Endothelial cell of umbilical vein (primary cell): ENCODE data around the gene L1CAM. TPM values are rescaled to one million over a fixed set of nuclear protein-coding genes. Genes with fewer than 3 reads are reported as not detected.

Source experiments
- BruUV-seq: library from RNA; stranded (reverse); fragments of 400-500 nt; replicated peaks from 2 replicates; lab custom pipeline; 2021; lab: Mats Ljungman, UMichigan
- CTCF ChIA-PET: fragments of 300-600, 350-600 bp; sonication (Branson Sonifier 250); formaldehyde crosslinking; loops from one replicate; lab custom pipeline; 2021; ENCODE audit warnings: antibody characterized with exemption, inconsistent platforms; lab: Charles Lee
- POLR2A ChIA-PET: fragments of 300-600, 350-600 bp; sonication (Branson Sonifier 250); formaldehyde crosslinking; loops from one replicate; lab custom pipeline; 2021; ENCODE audit warnings: antibody characterized with exemption, inconsistent platforms; lab: Charles Lee
- DNase-seq: peaks from one replicate; pipeline ENCODE4 v3.0.0-alpha.2; 2011; ENCODE audit warnings: low read depth, low spot score
- FAIRE-seq: peaks from 2 replicates; lab custom pipeline; 2011; peaks lifted over from hg19 to GRCh38; lab: Jason Lieb, UNC
- H2AFZ ChIP-seq: 2 replicates; pipeline ENCODE4 v1.6.0; 2012; ENCODE audit warnings: low read depth, low read length, control low read depth, inconsistent platforms
- H3K27ac ChIP-seq: 2 replicates; pipeline ENCODE4 v1.5.1; 2011; ENCODE audit warnings: low read depth, mild to moderate bottlenecking, control low read depth, low read length, moderate library complexity; ENCODE audit not compliant: insufficient read depth
- H3K27me3 ChIP-seq, 2 experiments: 2 replicates each; pipeline versions ENCODE4 v1.6.0 to v1.6.1; 2011; ENCODE audit warnings: low read length in 2 of 2, mixed read lengths in 1 of 2; ENCODE audit not compliant: control insufficient read depth in 2 of 2, insufficient read depth in 2 of 2
- H3K36me3 ChIP-seq, 2 experiments: 2 replicates in 1 of 2; 3 replicates in 1 of 2; pipeline ENCODE4 v1.5.1; 2011; ENCODE audit warnings: low read length in 2 of 2, mild to moderate bottlenecking in 1 of 2, moderate library complexity in 1 of 2; ENCODE audit not compliant: control insufficient read depth in 2 of 2, insufficient read depth in 2 of 2; ENCODE audit errors: extremely low read depth in 1 of 2
- H3K4me1 ChIP-seq: 3 replicates; pipeline ENCODE4 v1.5.1; 2011; ENCODE audit warnings: mild to moderate bottlenecking, low read length; ENCODE audit not compliant: control insufficient read depth, insufficient read depth; ENCODE audit errors: extremely low read depth
- H3K4me2 ChIP-seq: 2 replicates; pipeline ENCODE4 v1.6.1; 2011; ENCODE audit warnings: low read length, control low read depth, mixed read lengths; ENCODE audit not compliant: insufficient read depth
- H3K4me3 ChIP-seq, 3 experiments: fragments of 200-600 bp in 1 of 3; sonication (generic), shearing (Covaris generic) in 1 of 3; replicated peaks in 1 of 3; 2 replicates each; pipeline ENCODE4 v1.5.1; 2011 to 2016; ENCODE audit warnings: control low read depth in 3 of 3, low read length in 3 of 3, mild to moderate bottlenecking in 2 of 3, inconsistent platforms in 1 of 3, low read depth in 1 of 3, moderate library complexity in 1 of 3; ENCODE audit not compliant: insufficient read depth in 1 of 3
- H3K79me2 ChIP-seq: 2 replicates; pipeline ENCODE4 v1.6.0; 2012; ENCODE audit warnings: low read length, inconsistent platforms; ENCODE audit not compliant: control insufficient read depth, insufficient read depth
- H3K9ac ChIP-seq: replicated peaks from 2 replicates; pipeline ENCODE3; 2011; ENCODE audit warnings: low read length, control low read depth; ENCODE audit not compliant: insufficient read depth; ENCODE audit errors: extremely low read depth
- H3K9me1 ChIP-seq: replicated peaks from 3 replicates; pipeline ENCODE4 v1.6.0; 2011; ENCODE audit warnings: mild to moderate bottlenecking, low read length; ENCODE audit not compliant: control insufficient read depth, insufficient read depth; ENCODE audit errors: extremely low read depth
- H3K9me3 ChIP-seq: replicated peaks from 2 replicates; pipeline ENCODE4 v1.5.1; 2012; ENCODE audit warnings: low read length, inconsistent platforms; ENCODE audit not compliant: control insufficient read depth, insufficient read depth
- H4K20me1 ChIP-seq: replicated peaks from 2 replicates; pipeline ENCODE3; 2011; ENCODE audit warnings: mild to moderate bottlenecking, low read length; ENCODE audit not compliant: control insufficient read depth, insufficient read depth; ENCODE audit errors: extremely low read depth
- EZH2 ChIP-seq: IDR thresholded peaks from 2 replicates; pipeline ENCODE4 v1.6.1; 2012; ENCODE audit warnings: borderline replicate concordance, low read depth, mild to moderate bottlenecking, moderate library complexity, low read length, inconsistent platforms; ENCODE audit not compliant: severe bottlenecking
- FOS ChIP-seq: IDR thresholded peaks from 2 replicates; pipeline ENCODE4 v1.6.1; 2011; ENCODE audit warnings: mild to moderate bottlenecking, low read length, moderate library complexity, borderline replicate concordance; ENCODE audit not compliant: insufficient read depth
- GATA2 ChIP-seq: IDR thresholded peaks from 2 replicates; pipeline ENCODE4 v1.7.0; 2011; ENCODE audit warnings: low read depth, mild to moderate bottlenecking, moderate library complexity, mixed read lengths, low read length; ENCODE audit not compliant: insufficient read length, insufficient read depth
- JUN ChIP-seq: IDR thresholded peaks from 2 replicates; pipeline ENCODE4 v1.6.1; 2011; ENCODE audit warnings: borderline replicate concordance, low read depth; ENCODE audit not compliant: insufficient read length, insufficient read depth
- MYC ChIP-seq: IDR thresholded peaks from one replicate; pipeline ENCODE4 v1.6.1; 2011; ENCODE audit warnings: mild to moderate bottlenecking, low read depth, low read length
- POLR2A ChIP-seq: IDR thresholded peaks from 2 replicates; pipeline ENCODE4 v1.6.1; 2012; ENCODE audit warnings: low read depth, mild to moderate bottlenecking, control low read depth, low read length
- POLR2AphosphoS5 ChIP-seq: IDR thresholded peaks from 2 replicates; pipeline ENCODE4 v1.6.1; 2012; ENCODE audit warnings: low read depth, mild to moderate bottlenecking, control low read depth, low read length, moderate library complexity; ENCODE audit not compliant: insufficient read depth
- dilution Hi-C: fragments of 300-500 bp; cut with MboI; formaldehyde crosslinking; loops from one replicate; pipeline ENCODE4 v1.15.0; 2019; ENCODE audit warnings: low sequenced_read_pairs; ENCODE audit not compliant: extremely low pct_ligation_motif_present
- intact Hi-C: fragments of 100-400 bp; cut with micrococcal nuclease; formaldehyde crosslinking; loops from one replicate; pipeline ENCODE4 v1.10.0; 2022
- polyA plus RNA-seq, 4 experiments: library from polyadenylated mRNA; depleted of rRNA in 3 of 4; stranded (reverse) in 3 of 4; unstranded in 1 of 4; fragments of >200 nt; gene quantifications; 2 replicates each; pipeline versions ENCODE4 v1.2.1 to v1.2.3, GENCODE V29; 2011 to 2012; ENCODE audit warnings: missing spikeins in 1 of 4
- total RNA-seq: library from RNA; stranded (reverse); gene quantifications from 2 replicates; pipeline ENCODE4 v1.2.3, GENCODE V29; 2021
- TF ChIP-seq, protein P1 (sequence below), 2 donors: IDR thresholded peaks; 1 replicate in 1 of 2; 2 replicates in 1 of 2; pipeline ENCODE4 v1.5.1; 2011; ENCODE audit warnings: low read length in 2 of 2, mild to moderate bottlenecking in 2 of 2, moderate library complexity in 2 of 2, control low read depth in 1 of 2, inconsistent platforms in 1 of 2, low read depth in 1 of 2; ENCODE audit not compliant: insufficient read depth in 1 of 2; ENCODE audit errors: extremely low read depth in 1 of 2
- TF ChIP-seq, protein P2 (sequence below): IDR thresholded peaks from 2 replicates; pipeline ENCODE4 v1.6.1; 2011; ENCODE audit not compliant: insufficient read depth, insufficient read length

L1CAM gene
- total and polyA plus RNA-seq, 2 donors (not counting 3 experiments of a cell fraction or from before 2014, with no cell fraction given), result 0.01 TPM; not detected in 1

DNA sequence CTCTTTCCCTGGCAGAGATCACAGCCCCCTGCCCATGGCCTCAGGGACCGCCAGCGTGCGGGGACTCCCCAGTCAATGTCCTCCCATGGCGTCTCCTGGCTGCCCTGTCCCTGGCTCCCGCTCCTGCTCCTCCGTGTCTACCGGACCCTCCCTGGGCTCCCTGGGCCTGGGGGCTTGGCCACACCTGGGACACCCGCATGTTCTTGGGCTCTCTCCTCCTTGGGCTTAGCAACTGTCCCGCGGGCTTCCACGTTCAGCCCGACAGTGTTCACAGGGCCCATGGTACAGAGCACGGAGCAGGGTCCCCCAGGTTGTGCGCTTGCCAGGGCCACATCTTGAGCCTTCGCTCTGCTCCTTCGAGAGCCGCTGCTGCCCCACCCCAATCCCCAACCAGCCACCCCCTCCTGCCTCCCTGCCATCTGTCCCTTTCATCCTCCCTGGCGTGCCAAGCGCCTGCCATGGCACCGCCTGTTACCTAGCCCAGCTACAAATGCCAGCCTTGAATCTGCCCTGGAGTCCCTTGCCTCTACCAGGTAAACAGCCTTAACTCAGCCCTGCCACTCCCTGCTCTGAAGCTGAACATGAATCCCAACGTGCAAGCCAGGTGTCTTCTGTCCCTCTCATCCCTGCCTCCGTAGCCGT lies 22.4 kb upstream of the L1CAM start:
- FAIRE-seq (no peak), DNase-seq (no peak)
- intact Hi-C loops (no loop called here), dilution Hi-C loops (no loop called here)
- H3K4me3 ChIP-seq, result no peak overlapping the region
- H3K4me1 ChIP-seq, result no peaks in the 10 kb centered on the region
- H3K36me3 ChIP-seq, result no peaks in the 10 kb centered on the region
- CTCF ChIA-PET, result no interaction called here
- BruUV-seq, result no TSS peak
- no peaks in the 10 kb centered on the region for H3K27me3 ChIP-seq
- no peaks in the 10 kb centered on the region for H3K9me3 ChIP-seq
- no peak overlapping the region for H2AFZ ChIP-seq
- no peaks in the 10 kb centered on the region for H3K9me1 ChIP-seq
- H3K79me2 ChIP-seq, result no peaks in the 10 kb centered on the region
- no peak overlapping the region for H3K27ac ChIP-seq
- no peak overlapping the region for H3K4me2 ChIP-seq
- POLR2A ChIA-PET, result no interaction called here
- no peaks in the 10 kb centered on the region for H4K20me1 ChIP-seq
- TF ChIP-seq FOS (no peak), POLR2A (no peak), JUN (no peak), GATA2 (no peak), EZH2 (no peak), MYC (no peak), POLR2AphosphoS5 (no peak)
- TF ChIP-seq, protein P1, sequence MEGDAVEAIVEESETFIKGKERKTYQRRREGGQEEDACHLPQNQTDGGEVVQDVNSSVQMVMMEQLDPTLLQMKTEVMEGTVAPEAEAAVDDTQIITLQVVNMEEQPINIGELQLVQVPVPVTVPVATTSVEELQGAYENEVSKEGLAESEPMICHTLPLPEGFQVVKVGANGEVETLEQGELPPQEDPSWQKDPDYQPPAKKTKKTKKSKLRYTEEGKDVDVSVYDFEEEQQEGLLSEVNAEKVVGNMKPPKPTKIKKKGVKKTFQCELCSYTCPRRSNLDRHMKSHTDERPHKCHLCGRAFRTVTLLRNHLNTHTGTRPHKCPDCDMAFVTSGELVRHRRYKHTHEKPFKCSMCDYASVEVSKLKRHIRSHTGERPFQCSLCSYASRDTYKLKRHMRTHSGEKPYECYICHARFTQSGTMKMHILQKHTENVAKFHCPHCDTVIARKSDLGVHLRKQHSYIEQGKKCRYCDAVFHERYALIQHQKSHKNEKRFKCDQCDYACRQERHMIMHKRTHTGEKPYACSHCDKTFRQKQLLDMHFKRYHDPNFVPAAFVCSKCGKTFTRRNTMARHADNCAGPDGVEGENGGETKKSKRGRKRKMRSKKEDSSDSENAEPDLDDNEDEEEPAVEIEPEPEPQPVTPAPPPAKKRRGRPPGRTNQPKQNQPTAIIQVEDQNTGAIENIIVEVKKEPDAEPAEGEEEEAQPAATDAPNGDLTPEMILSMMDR (IDR thresholded peaks at IDR 0.05; ENCODE audit: extremely low read depth in 1 of 2, insufficient read depth in 1 of 2, low read depth in 1 of 2, low read length in 2 of 2), result no peak
- TF ChIP-seq, protein P2, sequence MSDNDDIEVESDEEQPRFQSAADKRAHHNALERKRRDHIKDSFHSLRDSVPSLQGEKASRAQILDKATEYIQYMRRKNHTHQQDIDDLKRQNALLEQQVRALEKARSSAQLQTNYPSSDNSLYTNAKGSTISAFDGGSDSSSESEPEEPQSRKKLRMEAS, result no peak
- H3K9ac ChIP-seq, result no peak overlapping the region
